Caco-2 (cell line): ENCODE results near the gene AQR. TPM values are rescaled to one million over a fixed set of nuclear protein-coding genes. Genes with fewer than 3 reads are reported as not detected.

Experiments
- BruUV-seq: library from RNA; stranded (reverse); fragments of 400-500 nt; replicated peaks from 2 replicates; lab custom pipeline; 2021; lab: Mats Ljungman, UMichigan
- CTCF ChIA-PET: fragments of 300-600 bp; sonication (Branson Sonifier 250); formaldehyde crosslinking; loops from one replicate; lab custom pipeline; 2022; ENCODE audit warnings: antibody characterized with exemption; lab: Charles Lee
- POLR2A ChIA-PET: fragments of 300-600 bp; sonication (Branson Sonifier 250); formaldehyde crosslinking; loops from one replicate; lab custom pipeline; 2022; ENCODE audit warnings: antibody characterized with exemption; lab: Charles Lee
- DNase-seq, 2 experiments: peaks; one replicate each; pipeline versions ENCODE4 v3.0.0 to v3.0.0-alpha.2; 2020 to 2022
- H3K27me3 ChIP-seq: replicated peaks from 2 replicates; pipeline ENCODE4 v1.6.0; 2011; ENCODE audit warnings: low read length; ENCODE audit not compliant: control insufficient read depth, insufficient read depth
- H3K36me3 ChIP-seq: 2 replicates; pipeline ENCODE4 v1.5.1; 2011; ENCODE audit warnings: low read length; ENCODE audit not compliant: control insufficient read depth, insufficient read depth
- H3K4me1 ChIP-seq: fragments of 250-450 bp; sonication (Bioruptor Pico); 2 replicates; pipeline ENCODE4 v1.5.1; 2020; ENCODE audit warnings: mild to moderate bottlenecking
- H3K4me3 ChIP-seq: 2 replicates; pipeline ENCODE4 v1.5.1; 2011; ENCODE audit warnings: low read depth, mild to moderate bottlenecking, control low read depth, low read length
- H3K9me3 ChIP-seq: fragments of 250-450 bp; sonication (Bioruptor Pico); 2 replicates; pipeline ENCODE4 v1.5.1; 2020; ENCODE audit warnings: mild to moderate bottlenecking, moderate library complexity
- H3K27ac Mint-ChIP-seq: one replicate; pipeline ENCODE4 v1.8.0; 2022; ENCODE audit warnings: mixed read lengths; ENCODE audit not compliant: unreplicated experiment
- H3K27me3 Mint-ChIP-seq: one replicate; pipeline ENCODE4 v1.8.0; 2022; ENCODE audit warnings: mixed read lengths; ENCODE audit not compliant: insufficient read depth, unreplicated experiment
- H3K36me3 Mint-ChIP-seq: one replicate; pipeline ENCODE4 v1.8.0; 2022; ENCODE audit warnings: mild to moderate bottlenecking, mixed read lengths; ENCODE audit not compliant: insufficient read depth, unreplicated experiment
- H3K4me1 Mint-ChIP-seq: one replicate; pipeline ENCODE4 v1.8.0; 2022; ENCODE audit warnings: low read depth, mixed read lengths; ENCODE audit not compliant: unreplicated experiment
- H3K4me3 Mint-ChIP-seq: one replicate; pipeline ENCODE4 v1.8.0; 2022; ENCODE audit warnings: mild to moderate bottlenecking, moderate library complexity, mixed read lengths; ENCODE audit not compliant: unreplicated experiment
- H3K9me3 Mint-ChIP-seq: one replicate; pipeline ENCODE4 v1.8.0; 2022; ENCODE audit warnings: mixed read lengths; ENCODE audit not compliant: unreplicated experiment
- CTCF ChIP-seq, 2 experiments: fragments of 200-600 bp in 1 of 2; IDR thresholded peaks; 1 replicate in 1 of 2; 2 replicates in 1 of 2; pipeline versions ENCODE4 v1.5.1 to v1.8.0; 2011 to 2022; ENCODE audit warnings: antibody characterized with exemption in 1 of 2, control low read depth in 1 of 2, inconsistent platforms in 1 of 2, low read depth in 1 of 2, low read length in 1 of 2, mild to moderate bottlenecking in 1 of 2, moderate library complexity in 1 of 2; ENCODE audit not compliant: insufficient read depth in 1 of 2, severe bottlenecking in 1 of 2, unreplicated experiment in 1 of 2
- intact Hi-C: fragments of 100-400 bp; cut with micrococcal nuclease; formaldehyde crosslinking; loops from one replicate; pipeline ENCODE4 v1.10.0; 2022; ENCODE audit not compliant: unreplicated experiment
- total RNA-seq: library from RNA; stranded (reverse); gene quantifications from 2 replicates; pipeline ENCODE4 v1.2.3, GENCODE V29; 2022

Gene AQR
- total RNA-seq, 1 experiment from 2014 or later, result 27.7 TPM

GRCh38 chr15:34889476-34889875, 80.1 kb downstream of the AQR start:
- Histone ChIP-seq H3K36me3 (peaks cover 5% of the 10 kb centered on the region), H3K9me3 (peaks cover 14% of the 10 kb centered on the region; the same call in 1 of the 2 replicates), H3K4me1 (no peaks in the 10 kb centered on the region), H3K4me3 (no peak overlapping the region), H3K27me3 (no peaks in the 10 kb centered on the region)
- Mint-ChIP-seq H3K27me3 (no peaks in the 10 kb centered on the region), H3K4me1 (no peaks in the 10 kb centered on the region), H3K9me3 (peaks cover 16% of the 10 kb centered on the region), H3K4me3 (no peak overlapping the region), H3K27ac (no peak overlapping the region), H3K36me3 (peaks cover 59% of the 10 kb centered on the region)
- no TSS peak for BruUV-seq
- TF ChIP-seq CTCF (IDR thresholded peaks at IDR 0.05; ENCODE audit: insufficient read depth in 1 of 2, low read depth in 1 of 2, low read length in 1 of 2, severe bottlenecking in 1 of 2, unreplicated experiment in 1 of 2), result no peak
- ChIA-PET CTCF (no interaction called here), POLR2A (no interaction called here)
- intact Hi-C loops, result no loop called here
- DNase-seq, result no peak

GRCh38 chr15:34886134-34886533, 83.4 kb downstream of the AQR start:
- intact Hi-C loops, result no loop called here
- CTCF ChIA-PET, result interaction anchor here (1.2 kb wide), 1 partner anchor 84 kb away, joined by 3 read pairs; the partner anchor contains the start of gene AQR

GRCh38 chr15:34883633-34884032, 85.9 kb downstream of the AQR start:
- Mint-ChIP-seq H3K9me3 (no peaks in the 10 kb centered on the region), H3K27me3 (no peaks in the 10 kb centered on the region), H3K27ac (no peak overlapping the region), H3K36me3 (peaks cover 63% of the 10 kb centered on the region), H3K4me3 (no peak overlapping the region), H3K4me1 (no peaks in the 10 kb centered on the region)
- POLR2A ChIA-PET, result no interaction called here
- Histone ChIP-seq H3K4me3 (no peak overlapping the region), H3K27me3 (no peaks in the 10 kb centered on the region), H3K4me1 (no peaks in the 10 kb centered on the region), H3K9me3 (no peaks in the 10 kb centered on the region), H3K36me3 (no peaks in the 10 kb centered on the region)
- BruUV-seq, result no TSS peak
- no peak for TF ChIP-seq CTCF (IDR thresholded peaks at IDR 0.05; ENCODE audit: insufficient read depth in 1 of 2, low read depth in 1 of 2, low read length in 1 of 2, severe bottlenecking in 1 of 2, unreplicated experiment in 1 of 2)
- DNase-seq, result no peak
- intact Hi-C loops, result no loop called here
- CTCF ChIA-PET, result no interaction called here

More at GRCh38 chr15:34886134-34886533, 83.4 kb downstream of the AQR start:
- H3K9me3 Mint-ChIP-seq, result no peaks in the 10 kb centered on the region
- TF ChIP-seq CTCF (IDR thresholded peaks at IDR 0.05; ENCODE audit: insufficient read depth in 1 of 2, low read depth in 1 of 2, low read length in 1 of 2, severe bottlenecking in 1 of 2, unreplicated experiment in 1 of 2), result no peak
- no peaks in the 10 kb centered on the region for H3K4me1 ChIP-seq
- H3K27me3 Mint-ChIP-seq, result no peaks in the 10 kb centered on the region
- H3K9me3 ChIP-seq, result no peaks in the 10 kb centered on the region
- no peak overlapping the region for H3K27ac Mint-ChIP-seq
- no peaks in the 10 kb centered on the region for H3K4me1 Mint-ChIP-seq
- no peak overlapping the region for H3K4me3 ChIP-seq
- DNase-seq, result no peak
- peaks cover 52% of the 10 kb centered on the region for H3K36me3 Mint-ChIP-seq
- BruUV-seq, result no TSS peak
- no peak overlapping the region for H3K4me3 Mint-ChIP-seq
- no peaks in the 10 kb centered on the region for H3K27me3 ChIP-seq
- H3K36me3 ChIP-seq, result no peaks in the 10 kb centered on the region
- POLR2A ChIA-PET, result no interaction called here
